Activated CD8-positive, alpha-beta T cell treated with anti-CD3 and anti-CD28 coated beads for 36 hours (primary cell): ENCODE measurements around the gene NOP53. TPM values are rescaled to one million over a fixed set of nuclear protein-coding genes. Genes with fewer than 3 reads are reported as not detected.

Experiments
- ATAC-seq: fragments of 200-7000 bp; cut with Tn5 transposase; one replicate; pipeline ENCODE4 v1.10.0; 2021; ENCODE audit warnings: mild to moderate bottlenecking, moderate library complexity
- CTCF ChIA-PET: fragments of 350-600 bp; sonication (Branson Sonifier 250); formaldehyde crosslinking; loops from one replicate; lab custom pipeline; 2021; ENCODE audit warnings: antibody characterized with exemption; lab: Charles Lee
- POLR2A ChIA-PET: fragments of 350-600 bp; sonication (Branson Sonifier 250); formaldehyde crosslinking; loops from one replicate; lab custom pipeline; 2021; ENCODE audit warnings: antibody characterized with exemption; lab: Charles Lee
- DNase-seq: peaks from one replicate; pipeline ENCODE4 v3.0.0-alpha.2; 2020
- H3K27ac Mint-ChIP-seq: one replicate; pipeline ENCODE4 v1.8.0; 2021; ENCODE audit warnings: mild to moderate bottlenecking, mixed read lengths
- H3K27me3 Mint-ChIP-seq: one replicate; pipeline ENCODE4 v1.8.0; 2021; ENCODE audit warnings: mixed read lengths
- H3K36me3 Mint-ChIP-seq: one replicate; pipeline ENCODE4 v1.8.0; 2021; ENCODE audit warnings: low read depth, mixed read lengths
- H3K4me1 Mint-ChIP-seq: one replicate; pipeline ENCODE4 v1.8.0; 2021; ENCODE audit warnings: low read depth, mixed read lengths
- H3K4me3 Mint-ChIP-seq: one replicate; pipeline ENCODE4 v1.8.0; 2021; ENCODE audit warnings: mild to moderate bottlenecking, moderate library complexity, mixed read lengths
- H3K9me3 Mint-ChIP-seq: one replicate; pipeline ENCODE4 v1.8.0; 2021; ENCODE audit warnings: mixed read lengths
- CTCF ChIP-seq: fragments of 200-600 bp; IDR thresholded peaks from one replicate; pipeline ENCODE4 v1.8.0; 2022; ENCODE audit warnings: antibody characterized with exemption, mild to moderate bottlenecking
- intact Hi-C: fragments of 100-400 bp; cut with micrococcal nuclease; formaldehyde crosslinking; loops from one replicate; pipeline ENCODE4 v1.10.0; 2022
- total RNA-seq, 2 experiments: library from RNA; stranded (reverse); gene quantifications; one replicate each; pipeline ENCODE4 v1.2.3, GENCODE V29; 2021

Gene NOP53
- total RNA-seq, 2 experiments from 2014 or later: 300 to 301 TPM

- POLR2A ChIA-PET: interaction anchor here (0.6 kb wide), 2 partner anchors 14 to 40 kb away, joined by 3 read pairs; partner anchors contain the start of gene EHD2
- no peaks in the 10 kb centered on the region for H3K9me3 Mint-ChIP-seq
- H3K36me3 Mint-ChIP-seq: peaks cover 4% of the 10 kb centered on the region
- no peak overlapping the region for H3K27ac Mint-ChIP-seq
- CTCF ChIA-PET: interaction anchor here (0.9 to 3.6 kb wide), 26 partner anchors 9 to 274 kb away, joined by 3 to 27 read pairs (median 4); partner anchors contain the start of genes EHD2 and NAPA
- TF ChIP-seq CTCF: peak; percentile 79
- intact Hi-C loops: loop anchor here (2.0 kb wide), 1 partner anchor 263 kb away; no protein-coding TSS in a partner anchor
- no peak overlapping the region for H3K4me3 Mint-ChIP-seq
- DNase-seq (peak; percentile 69), ATAC-seq (peak; percentile 80)
- no peaks in the 10 kb centered on the region for H3K27me3 Mint-ChIP-seq
- no peaks in the 10 kb centered on the region for H3K4me1 Mint-ChIP-seq
These were observed 45.9 kb upstream of the NOP53 start for GRCh38 chr19:47699360-47699917.

- Mint-ChIP-seq H3K4me1 (no peaks in the 10 kb centered on the region), H3K36me3 (peaks cover 4% of the 10 kb centered on the region), H3K27ac (no peak overlapping the region), H3K4me3 (no peak overlapping the region), H3K27me3 (no peaks in the 10 kb centered on the region), H3K9me3 (no peaks in the 10 kb centered on the region)
- intact Hi-C loops: no loop called here
- CTCF ChIA-PET: interaction anchor here (1.4 to 3.6 kb wide), 6 partner anchors 11 to 265 kb away, joined by 3 to 27 read pairs (median 10); partner anchors contain the start of genes EHD2 and NAPA
- ATAC-seq: no peak
- no peak for DNase-seq
- no peak for TF ChIP-seq CTCF
- POLR2A ChIA-PET: no interaction called here
These were observed 44.2 kb upstream of the NOP53 start for GRCh38 chr19:47700934-47701716.

- H3K9me3 Mint-ChIP-seq: no peaks in the 10 kb centered on the region
- intact Hi-C loops: no loop called here
- H3K36me3 Mint-ChIP-seq: peaks cover 4% of the 10 kb centered on the region
- POLR2A ChIA-PET: no interaction called here
- no peaks in the 10 kb centered on the region for H3K4me1 Mint-ChIP-seq
- ATAC-seq: no peak
- no peak for DNase-seq
- CTCF ChIA-PET: interaction anchor here (2.9 to 6.3 kb wide), 5 partner anchors 11 to 267 kb away, joined by 12 to 91 read pairs (median 17); partner anchors contain the start of gene EHD2
- TF ChIP-seq CTCF: no peak
- H3K27ac Mint-ChIP-seq: no peak overlapping the region
- no peak overlapping the region for H3K4me3 Mint-ChIP-seq
- H3K27me3 Mint-ChIP-seq: peaks cover 2% of the 10 kb centered on the region
These were observed 43.4 kb upstream of the NOP53 start for GRCh38 chr19:47701717-47702552.

- Mint-ChIP-seq H3K4me1 (no peaks in the 10 kb centered on the region), H3K36me3 (peaks cover 4% of the 10 kb centered on the region), H3K4me3 (no peak overlapping the region), H3K27ac (no peak overlapping the region), H3K27me3 (peaks cover 3% of the 10 kb centered on the region), H3K9me3 (no peaks in the 10 kb centered on the region)
- ATAC-seq (no peak), DNase-seq (no peak)
- POLR2A ChIA-PET: no interaction called here
- intact Hi-C loops: no loop called here
- CTCF ChIA-PET: interaction anchor here (3.2 to 6.3 kb wide), 2 partner anchors 10 to 267 kb away, joined by 12 to 91 read pairs; partner anchors contain the start of gene EHD2
- TF ChIP-seq CTCF: no peak
These were observed 42.7 kb upstream of the NOP53 start for GRCh38 chr19:47702671-47703070.
